ENCODE results near the gene PARVB.
A peak's percentile ranks its signal among the peaks of the same experiment; 100 is the strongest.

PARVB gene

DNA sequence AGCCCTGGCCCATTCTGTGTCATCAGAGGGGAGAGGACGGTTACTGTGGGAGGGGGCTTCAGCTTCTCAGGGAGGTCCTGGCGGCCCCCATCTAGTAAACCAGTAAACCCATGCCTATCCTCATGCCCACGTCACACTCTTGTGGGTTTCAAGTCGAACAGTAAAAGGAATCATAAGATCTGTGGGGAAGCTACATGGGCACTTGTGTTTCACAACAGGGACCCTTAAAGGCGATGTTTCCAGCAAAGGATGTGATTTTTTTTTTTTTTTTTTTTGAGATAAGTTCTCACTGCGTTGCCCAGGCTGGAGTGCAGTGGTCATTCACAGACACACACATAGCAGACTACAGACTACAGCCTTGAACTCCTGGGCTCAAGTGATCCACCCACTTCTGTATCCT lies 147.5 kb downstream of the PARVB start:
- no peak for DNase-seq (ENCODE audit: low read depth)

DNA sequence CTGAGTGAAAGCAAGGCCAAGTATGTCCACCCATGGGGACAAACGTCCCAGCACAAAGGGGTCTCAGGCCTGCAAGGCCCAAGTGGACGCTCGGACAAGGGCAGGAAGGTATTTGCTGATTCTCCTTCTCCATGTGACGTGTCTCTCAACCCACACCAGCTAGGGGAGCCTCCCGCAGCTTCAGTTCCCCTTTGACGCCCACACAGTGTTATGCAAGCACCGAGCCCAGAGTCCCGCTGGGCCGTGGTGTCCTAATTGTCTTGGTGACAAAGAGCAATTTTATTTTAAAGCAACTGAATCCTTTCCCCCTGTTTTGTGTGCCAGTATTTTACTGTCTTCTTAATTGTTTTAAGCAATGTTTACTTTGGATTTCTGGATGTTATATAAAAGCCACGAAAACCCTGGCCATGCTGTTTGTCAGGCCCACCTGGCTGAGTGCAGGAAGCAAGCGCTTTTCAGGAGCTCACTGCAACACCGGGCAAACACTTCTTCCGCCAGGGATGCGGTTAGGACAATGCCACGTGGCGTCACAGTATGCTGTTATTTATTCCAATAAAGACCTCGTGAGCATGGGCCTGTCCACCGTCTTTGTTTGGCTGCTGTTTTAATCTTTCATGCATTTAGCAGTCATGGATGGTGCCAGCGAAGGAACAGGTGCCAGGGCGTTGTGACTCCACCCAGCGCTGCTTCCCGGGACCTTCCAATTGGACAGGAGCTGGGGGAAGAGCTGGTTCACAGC lies 148.4 kb downstream of the PARVB start:
- H3K4me3 ChIP-seq (ENCODE audit: control insufficient read depth, low read depth, low read length) = no peak overlapping the region
- DNase-seq (ENCODE audit: low read depth) = peak; percentile 34

More for the DNA sequence above, 147.5 kb downstream of the PARVB start:
- TF ChIP-seq, protein P1, sequence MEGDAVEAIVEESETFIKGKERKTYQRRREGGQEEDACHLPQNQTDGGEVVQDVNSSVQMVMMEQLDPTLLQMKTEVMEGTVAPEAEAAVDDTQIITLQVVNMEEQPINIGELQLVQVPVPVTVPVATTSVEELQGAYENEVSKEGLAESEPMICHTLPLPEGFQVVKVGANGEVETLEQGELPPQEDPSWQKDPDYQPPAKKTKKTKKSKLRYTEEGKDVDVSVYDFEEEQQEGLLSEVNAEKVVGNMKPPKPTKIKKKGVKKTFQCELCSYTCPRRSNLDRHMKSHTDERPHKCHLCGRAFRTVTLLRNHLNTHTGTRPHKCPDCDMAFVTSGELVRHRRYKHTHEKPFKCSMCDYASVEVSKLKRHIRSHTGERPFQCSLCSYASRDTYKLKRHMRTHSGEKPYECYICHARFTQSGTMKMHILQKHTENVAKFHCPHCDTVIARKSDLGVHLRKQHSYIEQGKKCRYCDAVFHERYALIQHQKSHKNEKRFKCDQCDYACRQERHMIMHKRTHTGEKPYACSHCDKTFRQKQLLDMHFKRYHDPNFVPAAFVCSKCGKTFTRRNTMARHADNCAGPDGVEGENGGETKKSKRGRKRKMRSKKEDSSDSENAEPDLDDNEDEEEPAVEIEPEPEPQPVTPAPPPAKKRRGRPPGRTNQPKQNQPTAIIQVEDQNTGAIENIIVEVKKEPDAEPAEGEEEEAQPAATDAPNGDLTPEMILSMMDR (conservative IDR thresholded peaks at IDR 0.05; ENCODE audit: control insufficient read depth, insufficient read depth, low read depth, low read length) = no peak
- no peak overlapping the region for H3K4me3 ChIP-seq (ENCODE audit: control insufficient read depth, low read depth, low read length)

DNA sequence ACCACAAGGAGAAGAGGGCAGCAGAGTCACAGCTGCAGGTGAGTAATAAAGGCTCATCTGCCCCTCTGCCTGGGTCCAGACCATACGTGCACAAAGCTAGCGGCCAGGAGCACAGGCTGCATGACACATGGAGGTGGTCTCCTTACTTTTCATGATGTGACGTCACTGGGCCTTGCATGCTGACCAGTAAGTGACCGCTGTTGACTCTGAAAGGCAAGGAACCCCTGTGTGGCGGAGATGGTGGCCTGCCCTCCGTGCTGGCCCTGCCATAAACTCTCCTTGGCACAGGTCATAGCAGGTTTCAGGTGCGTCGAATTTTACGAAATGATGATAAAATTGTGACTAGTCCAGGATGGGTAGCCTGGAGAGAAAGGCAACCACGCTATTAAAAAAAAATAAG lies 149.1 kb downstream of the PARVB start:
- TF ChIP-seq, protein P1 (conservative IDR thresholded peaks at IDR 0.05; ENCODE audit: control insufficient read depth, insufficient read depth, low read depth, low read length) = no peak
- no peak for DNase-seq (ENCODE audit: low read depth)
- H3K4me3 ChIP-seq (ENCODE audit: control insufficient read depth, low read depth, low read length) = no peak overlapping the region

More for the DNA sequence above, 148.4 kb downstream of the PARVB start:
- TF ChIP-seq, protein P1 (conservative IDR thresholded peaks at IDR 0.05; ENCODE audit: control insufficient read depth, insufficient read depth, low read depth, low read length) = no peak

DNA sequence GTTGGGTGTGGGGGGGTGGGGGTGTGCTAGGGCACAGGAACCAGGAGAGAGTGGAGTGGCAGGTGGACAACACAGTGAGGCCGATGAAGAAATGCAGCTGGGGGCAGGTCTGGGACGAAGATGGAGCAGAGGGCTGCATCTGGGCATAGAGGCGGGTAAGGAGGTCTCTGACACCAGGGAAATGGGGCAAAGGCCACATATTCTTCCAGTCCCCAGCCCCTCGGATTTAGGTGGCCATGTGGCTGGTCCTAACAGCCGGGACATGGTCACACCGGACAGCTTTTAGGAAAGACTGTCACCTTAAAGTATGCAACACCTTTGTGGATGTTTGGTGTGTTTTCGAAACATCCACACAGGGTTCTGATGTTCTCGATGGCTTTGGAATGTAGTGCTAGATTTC lies 151.6 kb downstream of the PARVB start:
- TF ChIP-seq, protein P1 (conservative IDR thresholded peaks at IDR 0.05; ENCODE audit: control insufficient read depth, insufficient read depth, low read depth, low read length) = no peak
- DNase-seq (ENCODE audit: low read depth) = no peak
- no peak overlapping the region for H3K4me3 ChIP-seq (ENCODE audit: control insufficient read depth, low read depth, low read length)

DNA sequence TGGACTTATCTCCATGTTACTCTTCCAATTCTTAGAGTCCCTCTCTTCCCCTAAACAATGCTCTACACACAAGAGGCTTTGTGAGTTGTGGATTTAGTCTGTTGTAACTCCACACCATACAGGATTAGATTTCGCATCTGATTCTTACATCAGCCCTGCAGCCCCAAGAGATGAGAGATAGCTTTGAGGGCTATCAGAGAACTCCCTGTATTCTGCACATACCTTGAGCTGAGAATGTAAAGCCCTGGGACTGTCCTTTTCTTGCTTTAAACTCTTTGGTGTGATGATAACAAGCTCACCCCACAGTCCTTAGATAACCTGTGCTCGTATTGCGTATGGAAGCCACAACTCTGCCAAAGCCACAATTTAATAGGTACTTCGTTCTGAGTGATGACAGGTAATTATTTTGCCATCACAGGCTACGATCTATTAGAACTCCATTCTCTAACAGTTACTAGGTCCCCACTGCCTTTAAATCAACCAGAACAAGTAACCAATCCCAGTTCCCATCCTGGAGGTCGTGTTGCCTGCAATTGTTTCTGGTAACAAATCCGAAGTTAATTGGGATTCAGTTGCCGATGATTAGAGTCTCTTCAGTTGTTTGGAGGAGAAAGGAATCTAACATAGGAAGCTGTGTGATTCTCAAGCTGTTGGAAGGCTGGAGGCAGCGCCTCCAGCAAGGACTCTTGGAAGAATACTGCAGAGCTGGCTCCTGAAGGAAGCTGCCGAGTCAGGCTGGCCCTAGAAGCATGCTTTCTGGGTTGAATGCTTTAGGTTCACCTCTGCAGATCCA lies 155.3 kb downstream of the PARVB start:
- TF ChIP-seq, protein P1 (conservative IDR thresholded peaks at IDR 0.05; ENCODE audit: control insufficient read depth, insufficient read depth, low read depth, low read length) = no peak
- H3K4me3 ChIP-seq (ENCODE audit: control insufficient read depth, low read depth, low read length) = no peak overlapping the region
- no peak for DNase-seq (ENCODE audit: low read depth)

DNA sequence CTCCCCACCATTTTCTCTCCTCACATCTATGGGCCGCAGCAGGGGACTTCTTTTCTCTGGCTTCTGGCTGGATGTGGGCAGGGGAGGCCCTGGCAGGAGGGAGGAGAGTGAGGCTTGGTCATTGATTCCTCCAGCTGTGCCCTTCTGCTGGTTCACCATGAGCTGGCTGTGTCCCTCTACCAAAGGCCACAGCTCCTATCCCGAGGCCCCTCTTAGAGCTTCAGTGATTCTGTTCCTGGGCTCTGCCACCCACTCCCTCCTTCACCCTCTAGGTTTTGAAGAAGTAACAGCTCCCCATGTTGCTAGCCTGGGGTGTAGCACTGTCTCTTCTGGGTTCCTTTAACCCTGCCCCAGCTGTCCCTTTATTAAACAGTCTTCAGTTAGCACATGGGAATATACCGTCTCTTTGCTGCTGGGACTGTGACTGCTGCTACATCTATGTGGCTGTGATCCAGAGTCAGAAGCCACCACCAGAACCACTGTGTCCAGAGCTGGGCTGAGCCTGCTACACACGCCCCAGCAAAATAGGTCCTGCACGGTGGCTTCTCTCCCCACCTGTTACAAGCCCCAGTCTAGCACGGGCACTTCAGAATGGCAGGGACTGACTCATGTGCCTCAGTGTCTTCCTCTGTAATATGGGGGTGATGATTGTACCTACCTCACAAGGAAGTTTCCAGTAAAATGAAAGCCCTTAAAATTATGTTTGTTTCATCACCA lies 156.0 kb downstream of the PARVB start:
- no peak for DNase-seq (ENCODE audit: low read depth)
- no peak overlapping the region for H3K4me3 ChIP-seq (ENCODE audit: control insufficient read depth, low read depth, low read length)
- TF ChIP-seq, protein P1 (conservative IDR thresholded peaks at IDR 0.05; ENCODE audit: control insufficient read depth, insufficient read depth, low read depth, low read length) = no peak

Data from fibroblast of mammary gland (primary cell).